Fibroblast of mammary gland (primary cell): ENCODE measurements around the gene SRBD1.
A peak's percentile ranks its signal among the peaks of the same experiment; 100 is the strongest.

Experiments used
- DNase-seq: peaks from one replicate; pipeline ENCODE4 v3.0.0-alpha.2; 2010; ENCODE audit warnings: low read depth
- H3K4me3 ChIP-seq: 2 replicates; pipeline ENCODE4 v1.5.1; 2011; ENCODE audit warnings: low read depth, mild to moderate bottlenecking, low read length, moderate library complexity; ENCODE audit not compliant: control insufficient read depth
- TF ChIP-seq, protein P1 (sequence below): conservative IDR thresholded peaks from 2 replicates; pipeline ENCODE4 v1.5.1; 2011; ENCODE audit warnings: low read depth, low read length, inconsistent platforms; ENCODE audit not compliant: control insufficient read depth, insufficient read depth

Gene SRBD1

DNA sequence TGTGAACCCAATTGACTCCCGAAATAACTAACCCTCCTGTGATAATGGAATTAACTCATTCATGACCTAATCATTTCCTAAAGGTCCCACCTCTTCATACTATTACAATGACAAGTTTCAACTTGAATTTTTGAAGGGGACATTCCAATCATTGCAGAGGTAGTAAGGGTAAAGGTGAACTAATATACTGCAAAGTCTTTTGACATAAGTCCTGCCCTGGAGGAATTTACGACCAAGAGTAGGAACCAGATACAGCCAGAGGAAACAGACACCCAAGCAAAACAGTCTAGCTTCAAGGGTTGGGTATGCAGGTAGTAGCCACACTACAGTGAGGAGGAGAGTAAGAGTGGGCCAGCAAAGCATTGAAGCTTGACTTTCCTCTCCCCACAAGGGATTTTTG, 1.2 kb upstream of the SRBD1 start:
- no peak for DNase-seq
- no peak overlapping the region for H3K4me3 ChIP-seq
- TF ChIP-seq, protein P1, sequence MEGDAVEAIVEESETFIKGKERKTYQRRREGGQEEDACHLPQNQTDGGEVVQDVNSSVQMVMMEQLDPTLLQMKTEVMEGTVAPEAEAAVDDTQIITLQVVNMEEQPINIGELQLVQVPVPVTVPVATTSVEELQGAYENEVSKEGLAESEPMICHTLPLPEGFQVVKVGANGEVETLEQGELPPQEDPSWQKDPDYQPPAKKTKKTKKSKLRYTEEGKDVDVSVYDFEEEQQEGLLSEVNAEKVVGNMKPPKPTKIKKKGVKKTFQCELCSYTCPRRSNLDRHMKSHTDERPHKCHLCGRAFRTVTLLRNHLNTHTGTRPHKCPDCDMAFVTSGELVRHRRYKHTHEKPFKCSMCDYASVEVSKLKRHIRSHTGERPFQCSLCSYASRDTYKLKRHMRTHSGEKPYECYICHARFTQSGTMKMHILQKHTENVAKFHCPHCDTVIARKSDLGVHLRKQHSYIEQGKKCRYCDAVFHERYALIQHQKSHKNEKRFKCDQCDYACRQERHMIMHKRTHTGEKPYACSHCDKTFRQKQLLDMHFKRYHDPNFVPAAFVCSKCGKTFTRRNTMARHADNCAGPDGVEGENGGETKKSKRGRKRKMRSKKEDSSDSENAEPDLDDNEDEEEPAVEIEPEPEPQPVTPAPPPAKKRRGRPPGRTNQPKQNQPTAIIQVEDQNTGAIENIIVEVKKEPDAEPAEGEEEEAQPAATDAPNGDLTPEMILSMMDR: no peak

DNA sequence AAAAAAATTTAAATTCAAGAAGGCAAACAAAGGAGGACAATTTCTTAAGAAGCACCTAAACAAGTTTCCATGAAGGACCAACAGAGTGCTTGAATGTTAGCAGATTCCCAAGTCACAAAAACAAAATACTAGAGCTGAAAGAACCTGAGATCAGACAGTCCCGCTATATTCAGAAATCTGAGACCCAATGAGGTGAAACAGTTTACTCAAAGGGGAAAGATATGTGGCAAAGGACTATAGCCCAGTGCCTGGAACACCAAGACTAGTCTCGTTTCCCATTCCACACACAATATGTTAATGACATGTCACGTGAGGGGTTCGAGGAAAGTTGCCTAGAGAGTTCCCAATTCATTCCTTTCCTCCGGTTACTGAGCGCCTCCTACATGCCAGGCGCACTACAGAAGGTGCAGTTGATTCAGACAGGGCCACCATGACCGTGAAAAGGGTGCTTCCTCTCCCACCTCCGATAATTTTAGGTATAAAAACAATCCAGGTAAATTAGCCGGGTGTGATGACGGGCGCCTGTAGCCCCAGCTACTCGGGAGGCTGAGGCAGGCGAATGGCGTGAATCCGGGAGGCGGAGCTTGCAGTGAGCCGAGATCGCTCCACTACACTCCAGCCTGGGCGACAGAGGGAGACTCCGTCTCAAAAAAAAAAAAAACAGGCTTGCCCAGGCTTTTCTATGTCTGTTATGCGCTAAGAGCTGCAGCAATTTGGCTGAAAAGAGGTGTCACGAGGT, 617 bp downstream of the SRBD1 start:
- peak overlapping the region; percentile 92 for H3K4me3 ChIP-seq
- peak; percentile 72 for DNase-seq
- TF ChIP-seq, protein P1: peak; percentile 46

DNA sequence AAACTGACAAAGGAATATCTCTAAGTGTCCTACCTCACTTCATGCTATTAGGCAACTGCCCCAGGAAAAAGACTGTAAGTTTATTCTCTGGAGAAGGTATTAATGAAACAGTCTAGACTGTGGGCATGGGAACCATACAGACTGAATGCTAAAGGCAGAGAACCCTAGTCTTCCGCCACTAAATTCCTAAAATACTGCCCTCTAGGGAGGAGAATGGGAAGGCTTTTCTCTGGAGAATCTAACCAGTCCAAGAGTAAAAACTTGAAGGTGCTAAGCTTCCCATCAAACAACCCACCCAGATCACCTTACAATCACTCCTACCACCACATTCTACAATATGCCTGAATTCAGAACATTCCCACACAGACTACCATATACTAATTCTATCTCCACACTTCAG, 3.4 kb downstream of the SRBD1 start:
- no peak overlapping the region for H3K4me3 ChIP-seq
- TF ChIP-seq, protein P1: peak; percentile 62
- DNase-seq: peak; percentile 34

DNA sequence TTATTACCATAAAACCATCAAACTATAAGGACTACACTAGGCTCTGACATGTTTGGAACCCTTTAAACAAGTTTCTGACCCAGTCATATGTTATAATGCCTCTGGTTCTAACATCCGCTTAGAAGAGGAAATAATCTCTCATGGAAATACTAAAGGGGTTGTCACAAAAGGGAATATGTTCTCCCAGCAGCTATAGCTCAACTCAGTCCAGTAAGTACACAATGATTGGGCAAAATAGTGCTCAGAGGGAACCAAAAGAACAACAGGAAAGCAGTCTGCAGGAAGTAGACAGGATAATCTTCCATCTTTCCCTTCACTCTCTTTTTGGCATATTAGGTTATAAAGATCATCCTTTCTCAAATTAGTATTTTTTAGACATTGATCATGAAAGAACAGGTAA, 4.3 kb downstream of the SRBD1 start:
- H3K4me3 ChIP-seq: no peak overlapping the region
- DNase-seq: no peak
- TF ChIP-seq, protein P1: no peak

DNA sequence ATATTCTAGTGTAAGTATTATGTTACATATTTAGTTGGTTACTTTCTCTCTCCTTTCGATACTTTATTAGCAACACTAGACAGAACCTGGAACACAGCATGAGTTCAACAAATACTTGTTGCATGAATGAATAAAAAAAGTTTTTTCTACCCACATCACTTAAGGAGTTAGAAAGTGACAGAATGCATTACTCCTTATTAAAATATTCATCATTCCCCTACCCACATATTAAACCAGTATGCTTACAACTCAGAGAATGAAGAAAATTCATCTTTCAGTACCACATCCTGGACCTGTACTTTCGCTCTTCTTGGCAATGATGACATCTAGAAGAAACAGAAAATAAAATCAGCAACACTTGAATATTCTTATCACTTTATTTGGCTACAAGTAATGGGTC, 6.0 kb downstream of the SRBD1 start:
- no peak overlapping the region for H3K4me3 ChIP-seq
- TF ChIP-seq, protein P1: no peak
- no peak for DNase-seq

DNA sequence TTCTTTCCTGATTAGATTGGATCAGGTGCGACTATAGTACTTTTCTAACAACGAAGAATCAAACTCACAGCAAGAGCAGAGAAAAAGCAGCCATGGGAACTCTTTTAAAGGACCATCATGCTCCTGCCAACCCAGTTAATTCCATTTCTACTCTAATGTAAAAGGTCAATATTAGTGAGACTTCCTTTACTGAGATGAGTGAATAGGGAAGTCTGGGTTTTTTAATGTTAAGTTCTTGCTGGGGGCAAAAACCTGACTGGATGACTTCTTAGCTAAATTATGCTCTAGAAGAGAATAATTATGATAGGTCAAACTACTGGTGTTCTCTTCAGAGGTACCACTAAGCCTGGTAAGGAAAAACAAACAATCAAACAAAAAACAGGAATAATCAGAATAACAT, 8.4 kb downstream of the SRBD1 start:
- H3K4me3 ChIP-seq: no peak overlapping the region
- TF ChIP-seq, protein P1: no peak
- DNase-seq: no peak
